Breast epithelium (tissue), 4 donors: ENCODE data around the gene RHOC. TPM values are rescaled to one million over a fixed set of nuclear protein-coding genes. Genes with fewer than 3 reads are reported as not detected.

Source experiments
- DNase-seq, 2 donors: peaks; one replicate each; pipeline ENCODE4 v3.0.0-alpha.2; 2019; ENCODE audit warnings: low spot score in 2 of 2
- H3K27ac ChIP-seq, 2 donors: fragments of 200-600 bp; sonication (generic) in 1 of 2; one replicate each; pipeline ENCODE4 v1.5.1; 2016 to 2019; ENCODE audit warnings: mild to moderate bottlenecking in 1 of 2
- H3K27me3 ChIP-seq, 2 donors: fragments of 200-600 bp; sonication (generic) in 1 of 2; one replicate each; pipeline versions ENCODE4 v1.5.1 to v1.6.0; 2017 to 2019; ENCODE audit warnings: control low read depth in 1 of 2, mild to moderate bottlenecking in 1 of 2
- H3K36me3 ChIP-seq: fragments of 200-600 bp; one replicate; pipeline ENCODE4 v1.5.1; 2019
- H3K4me1 ChIP-seq, 2 donors: fragments of 200-600 bp; sonication (generic); one replicate each; pipeline ENCODE4 v1.5.1; 2016 to 2019; ENCODE audit warnings: control low read depth in 1 of 2
- H3K4me3 ChIP-seq, 3 donors: fragments of 200-600 bp; sonication (generic); 1 replicate in 2 of 3; 2 replicates in 1 of 3; pipeline ENCODE4 v1.5.1; 2016 to 2019; ENCODE audit warnings: mild to moderate bottlenecking in 3 of 3, moderate library complexity in 2 of 3
- H3K9me3 ChIP-seq, 2 donors: fragments of 200-600 bp; sonication (generic) in 1 of 2; one replicate each; pipeline ENCODE4 v1.5.1; 2016 to 2019; ENCODE audit warnings: control low read depth in 1 of 2
- POLR2A ChIP-seq: fragments of 450-650 bp; IDR thresholded peaks from one replicate; pipeline ENCODE4 v1.6.1; 2016; ENCODE audit warnings: antibody characterized with exemption, mild to moderate bottlenecking, moderate library complexity
- POLR2AphosphoS5 ChIP-seq, 3 donors: sonication (generic); formaldehyde crosslinking; IDR thresholded peaks; one replicate each; pipeline ENCODE4 v1.6.1; 2017; ENCODE audit warnings: antibody characterized with exemption in 3 of 3
- intact Hi-C: fragments of 100-400 bp; cut with DNase I; formaldehyde crosslinking; loops from one replicate; pipeline ENCODE4 v1.15.1; 2023; ENCODE audit warnings: low total_unique reads
- total RNA-seq, 3 donors: library from RNA; depleted of rRNA; stranded (reverse); fragments of >200 nt; gene quantifications; one replicate each; pipeline ENCODE4 v1.1.0, GENCODE V29; 2016
- TF ChIP-seq, protein P1 (sequence below), 3 donors: fragments of 450-650 bp; IDR thresholded peaks; one replicate each; pipeline ENCODE4 v1.5.1; 2016 to 2017; ENCODE audit warnings: antibody characterized with exemption in 3 of 3, mild to moderate bottlenecking in 3 of 3, moderate library complexity in 3 of 3

RHOC gene
- total RNA-seq, 3 donors from 2014 or later, result 150 to 302 (median 235) TPM

- intact Hi-C loops, result no loop called here
- Histone ChIP-seq H3K27me3 (no peaks in the 10 kb centered on the region), H3K4me1 (no peaks in the 10 kb centered on the region), H3K36me3 (no peaks in the 10 kb centered on the region), H3K9me3 (no peaks in the 10 kb centered on the region), H3K4me3 (no peak overlapping the region), H3K27ac (no peak overlapping the region)
- TF ChIP-seq POLR2A (no peak), POLR2AphosphoS5 (IDR thresholded peaks at IDR 0.05) (no peak)
- TF ChIP-seq, protein P1, sequence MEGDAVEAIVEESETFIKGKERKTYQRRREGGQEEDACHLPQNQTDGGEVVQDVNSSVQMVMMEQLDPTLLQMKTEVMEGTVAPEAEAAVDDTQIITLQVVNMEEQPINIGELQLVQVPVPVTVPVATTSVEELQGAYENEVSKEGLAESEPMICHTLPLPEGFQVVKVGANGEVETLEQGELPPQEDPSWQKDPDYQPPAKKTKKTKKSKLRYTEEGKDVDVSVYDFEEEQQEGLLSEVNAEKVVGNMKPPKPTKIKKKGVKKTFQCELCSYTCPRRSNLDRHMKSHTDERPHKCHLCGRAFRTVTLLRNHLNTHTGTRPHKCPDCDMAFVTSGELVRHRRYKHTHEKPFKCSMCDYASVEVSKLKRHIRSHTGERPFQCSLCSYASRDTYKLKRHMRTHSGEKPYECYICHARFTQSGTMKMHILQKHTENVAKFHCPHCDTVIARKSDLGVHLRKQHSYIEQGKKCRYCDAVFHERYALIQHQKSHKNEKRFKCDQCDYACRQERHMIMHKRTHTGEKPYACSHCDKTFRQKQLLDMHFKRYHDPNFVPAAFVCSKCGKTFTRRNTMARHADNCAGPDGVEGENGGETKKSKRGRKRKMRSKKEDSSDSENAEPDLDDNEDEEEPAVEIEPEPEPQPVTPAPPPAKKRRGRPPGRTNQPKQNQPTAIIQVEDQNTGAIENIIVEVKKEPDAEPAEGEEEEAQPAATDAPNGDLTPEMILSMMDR (IDR thresholded peaks at IDR 0.05), result no peak
- DNase-seq, result no peak
Observed at GRCh38 chr1:112651205-112651604, 55.7 kb downstream of the RHOC start.

Other genes with a start within 250 kb of the RHOC start
- gene WNT2B, start 198.2 kb downstream of the RHOC start, total RNA-seq, result 1 to 10 TPM; 2.9 to 6.1 (median 6.0) TPM
- 10 to 100 TPM; 20.6 to 36.0 (median 25.9) TPM for gene ST7L, start 88.0 kb downstream of the RHOC start, total RNA-seq
- 100 to 1,000 TPM; 139 to 161 (median 142) TPM for gene CAPZA1, start 87.3 kb downstream of the RHOC start, total RNA-seq
- 10 to 100 TPM; 14.7 to 52.2 (median 42.6) TPM for gene MOV10, start 32.5 kb downstream of the RHOC start, total RNA-seq
- 1 to 10 TPM in 2 of 3 donors, under 1 TPM in 1; 0.32 to 5.3 (median 4.9) TPM for gene PPM1J, start 8.2 kb upstream of the RHOC start, total RNA-seq
- 10 to 100 TPM; 15.4 to 28.2 (median 15.7) TPM for gene SLC16A1, start 249.1 kb upstream of the RHOC start, total RNA-seq